Measurements from ENCODE around the gene HYKK.
"Not testable (repeated sequence)": the region's sequence is repeated elsewhere in the genome, so short reads cannot be mapped to it uniquely, and the experiment has no call there.

HYKK gene

GRCh38 chr15:78540871-78541743 is 33.7 kb downstream of the HYKK start:
- no peak for FAIRE-seq

- no peak for FAIRE-seq
Measured at GRCh38 chr15:78541744-78542034, 34.3 kb downstream of the HYKK start.

DNA sequence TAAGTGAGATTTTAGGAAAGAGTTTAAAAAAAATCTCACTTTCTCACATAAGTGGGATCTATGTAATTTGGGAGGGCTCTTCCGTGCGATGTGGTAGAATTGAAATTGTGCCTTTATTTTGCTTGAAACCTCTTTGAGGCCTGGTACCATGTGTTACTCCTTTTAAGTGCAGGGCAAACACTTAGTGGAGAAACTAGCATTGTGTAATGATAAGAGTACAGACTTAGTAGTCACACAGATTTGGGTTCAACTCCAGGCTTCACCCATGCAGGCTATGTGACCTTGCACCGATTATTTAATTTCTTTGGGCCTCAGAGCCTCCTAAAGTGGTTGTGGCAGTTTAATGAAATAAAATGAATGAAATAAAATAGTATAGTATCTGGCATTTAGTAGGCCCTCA is 35.3 kb downstream of the HYKK start:
- no peak for FAIRE-seq

GRCh38 chr15:78550194-78550593 is 42.8 kb downstream of the HYKK start:
- no peak for FAIRE-seq

DNA sequence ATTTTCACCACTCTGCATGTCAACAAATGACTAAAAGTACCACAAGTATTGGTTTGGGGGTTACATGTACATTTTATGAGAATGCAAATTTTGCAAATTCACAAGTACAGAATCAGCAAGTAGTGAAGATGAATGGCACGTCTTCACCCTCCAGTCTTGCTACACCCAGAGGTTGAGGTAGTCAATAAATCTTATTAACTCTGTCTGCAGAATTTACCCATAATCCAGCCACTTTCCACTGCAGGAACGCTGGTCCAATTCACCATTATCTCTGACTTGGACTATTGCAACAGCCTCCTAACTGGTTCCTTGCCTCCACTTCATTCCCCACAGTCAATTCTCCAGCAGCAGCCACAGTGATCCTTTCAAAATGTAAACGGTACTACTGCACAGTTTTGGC is 43.4 kb downstream of the HYKK start:
- no peak for FAIRE-seq

- no peak for FAIRE-seq
Measured at GRCh38 chr15:78551902-78552301, 44.5 kb downstream of the HYKK start.

GRCh38 chr15:78552597-78552996 is 45.2 kb downstream of the HYKK start:
- FAIRE-seq = no peak

- not testable (repeated sequence) for FAIRE-seq
Measured at GRCh38 chr15:78560201-78560600, 52.8 kb downstream of the HYKK start.

- FAIRE-seq = no peak
Measured at GRCh38 chr15:78561490-78561889, 54.1 kb downstream of the HYKK start.

DNA sequence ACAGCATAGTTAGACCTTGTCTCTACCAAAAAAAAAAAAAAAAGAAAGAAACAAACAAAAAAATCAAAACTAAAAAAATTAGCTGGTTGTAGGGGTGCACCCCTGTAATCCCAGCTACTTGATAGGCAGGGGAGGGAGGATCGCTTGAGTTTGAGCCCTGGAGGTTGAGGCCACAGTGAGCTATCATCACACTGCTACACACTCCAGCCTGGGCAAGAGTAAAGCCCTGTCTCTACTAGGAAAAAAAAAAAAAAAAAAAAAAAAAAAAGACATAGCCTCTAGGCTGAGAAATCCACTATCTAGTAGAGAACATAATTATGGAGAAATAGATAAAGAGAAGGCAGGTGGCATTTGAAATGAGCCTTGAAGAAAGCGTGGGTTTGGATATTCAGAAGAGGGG is 55.7 kb downstream of the HYKK start:
- no peak for FAIRE-seq

DNA sequence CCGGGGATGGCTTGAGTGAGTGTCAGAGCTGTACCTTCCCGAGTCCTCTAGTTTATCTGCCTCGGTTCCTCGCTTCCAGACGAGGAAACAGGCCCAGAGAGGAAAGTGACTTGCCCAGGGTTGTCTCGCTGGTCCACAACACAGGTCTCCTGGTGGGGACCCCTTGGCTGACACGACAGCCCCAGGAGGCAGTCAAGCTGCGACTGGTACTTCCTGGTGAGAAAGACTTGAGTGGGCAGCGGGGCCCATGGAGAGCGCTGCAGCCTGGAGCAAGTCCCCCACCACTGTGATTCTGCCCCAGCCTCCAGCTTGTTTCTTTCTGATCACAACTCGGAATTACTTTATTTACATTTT is 57.3 kb downstream of the HYKK start:
- no peak for FAIRE-seq

GRCh38 chr15:78565097-78565950 is 57.9 kb downstream of the HYKK start, which contains the start of gene CHRNA5:
Gene CHRNA5 (plus strand): TSS chr15:78565520. CDS start chr15:78565720, 200 bp downstream.
- no peak for FAIRE-seq

GRCh38 chr15:78565951-78566774 is 58.8 kb downstream of the HYKK start:
- FAIRE-seq = no peak

GRCh38 chr15:78567531-78567930 is 60.2 kb downstream of the HYKK start:
- no peak for FAIRE-seq

DNA sequence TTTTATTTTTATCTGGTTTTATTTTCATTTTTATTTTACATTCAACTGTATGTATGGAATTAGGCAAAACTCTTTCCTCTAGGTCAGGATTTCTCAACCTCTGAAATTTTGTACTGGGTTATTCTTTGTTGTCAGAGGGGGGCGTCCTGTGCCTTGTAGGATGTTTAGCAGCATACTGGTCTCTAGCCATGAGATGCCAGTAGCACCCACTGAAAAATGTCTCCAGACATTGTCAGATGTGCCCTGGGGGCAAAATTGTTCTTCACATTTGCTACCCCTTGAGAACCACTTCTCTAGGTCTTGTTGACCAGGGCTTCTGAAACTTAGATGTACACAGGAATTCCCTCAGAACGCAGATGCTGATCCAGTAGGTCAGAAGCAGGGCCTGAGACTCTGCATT is 63.3 kb downstream of the HYKK start:
- no peak for FAIRE-seq

GRCh38 chr15:78571382-78571781 is 64.0 kb downstream of the HYKK start:
- FAIRE-seq = no peak

DNA sequence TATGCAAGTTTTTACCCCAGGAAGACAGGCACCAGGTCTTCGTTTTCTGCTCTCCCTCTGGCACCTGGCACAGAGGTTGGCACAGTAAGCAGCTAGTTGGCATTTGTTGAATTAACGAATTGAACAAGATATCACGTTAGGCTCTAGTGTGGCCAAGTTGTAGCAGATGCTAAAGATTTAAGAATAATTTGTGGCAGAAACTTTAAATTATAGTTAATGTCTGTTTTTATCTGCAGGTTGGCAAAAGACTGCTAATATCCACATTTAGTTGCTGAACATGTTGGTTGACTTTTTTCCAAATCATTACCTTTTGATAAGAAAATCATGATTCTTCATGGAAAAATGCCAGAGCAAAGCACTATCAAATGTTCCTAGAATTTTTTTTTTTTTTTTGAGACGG is 66.0 kb downstream of the HYKK start:
- FAIRE-seq = no peak

DNA sequence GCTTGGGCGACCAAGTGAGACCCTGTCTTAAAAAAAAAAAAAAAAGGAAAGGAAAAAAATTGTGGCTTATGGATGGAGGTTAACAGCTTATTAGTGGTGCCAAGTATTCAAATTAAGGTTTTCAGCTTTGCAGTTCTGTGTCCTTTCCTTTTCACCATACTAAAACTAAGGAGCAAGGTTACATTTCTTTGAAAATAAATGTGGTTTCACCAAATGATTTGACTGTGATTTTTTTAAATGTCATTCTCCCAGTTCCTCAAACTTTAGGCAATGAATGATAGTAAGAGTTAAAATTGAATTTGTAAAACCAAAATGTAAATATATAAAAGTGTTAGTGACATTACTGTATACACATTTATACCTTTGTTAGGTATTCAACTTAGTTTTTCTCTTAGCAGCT is 67.6 kb downstream of the HYKK start:
- no peak for FAIRE-seq
